Epithelial cell of proximal tubule (primary cell): ENCODE results near the gene NR0B2. TPM values are rescaled to one million over a fixed set of nuclear protein-coding genes. Genes with fewer than 3 reads are reported as not detected.

Experiments used
- DNase-seq: peaks from one replicate; pipeline ENCODE4 v3.0.0-alpha.2; 2011; ENCODE audit warnings: low read depth
- H3K4me3 ChIP-seq: 2 replicates; pipeline ENCODE4 v1.5.1; 2011; ENCODE audit warnings: low read depth, mild to moderate bottlenecking, low read length
- CTCF ChIP-seq: conservative IDR thresholded peaks from 2 replicates; pipeline ENCODE4 v1.5.1; 2012; ENCODE audit warnings: low read depth, mild to moderate bottlenecking, low read length
- total RNA-seq: library from RNA; depleted of rRNA; stranded (reverse); fragments of >200 nt; gene quantifications from 2 replicates; pipeline ENCODE4 v1.2.3, GENCODE V29; 2015

NR0B2 gene
- total RNA-seq, 1 donor from 2014 or later = not detected

- no peak overlapping the region for H3K4me3 ChIP-seq
- TF ChIP-seq CTCF = no peak
- DNase-seq = peak; percentile 93
Measured at GRCh38 chr1:26907071-26907917, 6.5 kb downstream of the NR0B2 start.

- DNase-seq = no peak
- H3K4me3 ChIP-seq = peak overlapping the region; percentile 69
- TF ChIP-seq CTCF = no peak
Measured at GRCh38 chr1:26900815-26901511, 12.8 kb downstream of the NR0B2 start.

GRCh38 chr1:26900001-26900814, 13.6 kb downstream of the NR0B2 start, which contains the start of gene GPATCH3:
TSS of gene GPATCH3 (minus strand) at chr1:26900467. CDS start at chr1:26900442, 25 bp downstream.
- no peak for TF ChIP-seq CTCF
- peak; percentile 75 for DNase-seq
- peak within 1 kb of the TSS; percentile 69 for H3K4me3 ChIP-seq

- no peak overlapping the region for H3K4me3 ChIP-seq
- DNase-seq = no peak
- TF ChIP-seq CTCF = no peak
Measured at GRCh38 chr1:26897351-26897750, 16.4 kb downstream of the NR0B2 start.

GRCh38 chr1:26894263-26894662, 19.5 kb downstream of the NR0B2 start:
- no peak for DNase-seq
- TF ChIP-seq CTCF = no peak

GRCh38 chr1:26890467-26890796, 23.3 kb downstream of the NR0B2 start:
- TF ChIP-seq CTCF = no peak
- DNase-seq = no peak
- peak overlapping the region; percentile 71 for H3K4me3 ChIP-seq

More at GRCh38 chr1:26894263-26894662, 19.5 kb downstream of the NR0B2 start:
- no peak overlapping the region for H3K4me3 ChIP-seq
